Right atrium auricular region (tissue), 2 donors: Measurements from ENCODE around the gene WIPF1. TPM values are rescaled to one million over a fixed set of nuclear protein-coding genes. Genes with fewer than 3 reads are reported as not detected.

Source experiments
- DNase-seq: peaks from one replicate; pipeline ENCODE4 v3.0.0-alpha.2; 2019; ENCODE audit warnings: low spot score
- H3K27ac ChIP-seq, 2 donors: fragments of 200-600 bp; sonication (generic); 1 replicate in 1 of 2; 2 replicates in 1 of 2; pipeline ENCODE4 v1.5.1; 2016 to 2019
- H3K27me3 ChIP-seq, 2 donors: fragments of 200-600 bp; sonication (generic); one replicate each; pipeline versions ENCODE4 v1.5.1 to v1.6.0; 2017 to 2019
- H3K36me3 ChIP-seq: fragments of 200-600 bp; sonication (generic); one replicate; pipeline ENCODE4 v1.5.1; 2016
- H3K4me1 ChIP-seq, 2 donors: fragments of 200-600 bp; sonication (generic); one replicate each; pipeline versions ENCODE4 v1.5.1 to v1.6.0; 2017 to 2019
- H3K4me3 ChIP-seq, 2 donors: fragments of 200-600 bp; sonication (generic); 1 replicate in 1 of 2; 2 replicates in 1 of 2; pipeline ENCODE4 v1.5.1; 2017 to 2019; ENCODE audit warnings: mild to moderate bottlenecking in 1 of 2, moderate library complexity in 1 of 2
- H3K9me3 ChIP-seq, 2 donors: fragments of 200-600 bp; sonication (generic); one replicate each; pipeline ENCODE4 v1.5.1; 2019
- CTCF ChIP-seq, 2 donors: fragments of 200-600 bp; sonication (generic); IDR thresholded peaks; one replicate each; pipeline ENCODE4 v1.5.1; 2019; ENCODE audit warnings: antibody characterized with exemption in 2 of 2
- total RNA-seq, 2 donors: library from RNA; depleted of rRNA; stranded (reverse); fragments of >200 nt; gene quantifications; one replicate each; pipeline ENCODE4 v1.1.0, GENCODE V29; 2016

Gene WIPF1
- total RNA-seq, 2 donors from 2014 or later: 12.3 to 17.5 TPM

DNA sequence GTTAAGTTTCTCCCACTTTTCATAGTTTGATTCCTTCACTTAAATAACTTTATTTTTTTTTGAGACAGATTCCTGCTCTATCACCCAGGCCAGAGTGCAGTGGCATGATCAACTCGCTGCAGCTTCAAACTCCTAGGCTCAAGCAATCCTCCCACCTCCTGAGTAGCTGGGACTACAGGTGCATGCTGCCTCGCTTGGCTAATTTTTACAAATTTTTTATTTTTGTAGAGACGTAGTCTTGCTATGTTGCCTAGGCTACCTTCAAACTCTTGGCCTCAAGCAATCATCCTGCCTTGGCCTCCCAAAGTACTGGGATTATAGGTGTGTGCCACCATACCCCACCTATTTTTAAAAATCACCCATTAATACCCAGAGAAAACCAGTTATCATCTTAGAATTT is 14.2 kb upstream of the WIPF1 start:
- no peak for DNase-seq
- Histone ChIP-seq H3K4me1 (peaks cover 0 to 44% of the 10 kb centered on the region in 2 donors), H3K9me3 (no peaks in the 10 kb centered on the region), H3K4me3 (no peak overlapping the region), H3K27ac (no peak overlapping the region), H3K27me3 (no peaks in the 10 kb centered on the region), H3K36me3 (no peaks in the 10 kb centered on the region)
- TF ChIP-seq CTCF (IDR thresholded peaks at IDR 0.05): no peak

DNA sequence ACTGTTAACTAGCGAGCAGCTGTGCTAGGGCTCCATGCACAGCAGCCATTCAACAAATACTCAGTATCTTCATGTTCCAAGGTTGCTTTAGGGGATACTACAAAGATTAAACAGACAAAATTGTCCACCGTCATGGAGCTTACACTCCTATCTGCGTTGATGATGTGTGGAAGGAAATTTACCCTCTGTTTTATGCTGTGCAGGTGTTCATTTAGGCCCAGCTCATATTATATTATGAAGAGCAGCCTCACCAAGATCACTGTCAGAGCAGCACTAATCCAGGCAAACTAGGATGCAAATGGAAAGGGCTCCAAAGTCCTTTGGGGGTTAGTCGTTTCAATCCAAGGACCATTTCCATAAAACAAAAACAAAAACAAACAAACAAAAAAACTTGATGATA is 13.4 kb upstream of the WIPF1 start:
- no peak overlapping the region for H3K4me3 ChIP-seq
- TF ChIP-seq CTCF (IDR thresholded peaks at IDR 0.05): no peak
- H3K27me3 ChIP-seq: no peaks in the 10 kb centered on the region
- no peaks in the 10 kb centered on the region for H3K9me3 ChIP-seq
- DNase-seq: no peak
- H3K4me1 ChIP-seq: peaks cover 0 to 45% of the 10 kb centered on the region in 2 donors
- H3K36me3 ChIP-seq: no peaks in the 10 kb centered on the region
- no peak overlapping the region for H3K27ac ChIP-seq

DNA sequence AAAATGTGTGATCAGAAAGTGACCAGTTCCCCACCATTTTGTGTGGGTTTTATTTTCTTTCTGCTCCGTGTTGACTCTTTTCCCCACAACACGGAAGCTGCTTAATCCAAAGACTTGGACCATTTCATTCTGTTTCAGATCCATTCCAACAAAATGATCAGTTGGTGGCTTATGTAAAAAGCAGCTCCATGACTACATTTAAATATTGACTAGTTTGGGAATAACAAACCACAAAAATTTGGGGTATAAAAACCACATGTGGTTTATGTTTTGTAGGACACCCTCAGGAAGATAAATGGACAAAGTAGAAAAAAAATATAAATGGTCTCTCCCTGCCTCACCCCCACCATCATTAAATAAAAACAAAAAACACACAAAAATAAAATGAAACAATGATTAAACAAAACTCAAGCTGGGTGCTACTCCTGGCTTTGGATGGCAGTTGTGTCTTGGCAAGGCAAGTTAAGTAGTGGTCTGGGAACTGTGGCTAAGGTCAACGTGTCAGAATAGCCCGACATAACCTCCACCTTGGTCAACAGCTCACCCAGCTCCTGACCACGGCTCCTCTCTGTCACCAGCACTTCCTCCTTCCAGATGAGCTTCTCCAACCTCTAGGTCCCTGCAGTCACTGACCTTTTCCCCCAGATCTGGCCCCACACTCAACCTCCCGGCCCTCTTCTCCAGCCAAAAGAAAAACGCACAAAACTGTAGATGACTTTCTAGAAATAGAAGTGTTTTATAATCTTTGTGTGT is 12.8 kb upstream of the WIPF1 start:
- TF ChIP-seq CTCF (IDR thresholded peaks at IDR 0.05): no peak
- peak overlapping the region in 1 of 2 donors; percentile 10 for H3K27ac ChIP-seq
- DNase-seq: no peak

GRCh38 chr2:174609261-174609660 is 11.7 kb upstream of the WIPF1 start:
- Histone ChIP-seq H3K27me3 (no peaks in the 10 kb centered on the region), H3K9me3 (no peaks in the 10 kb centered on the region), H3K4me3 (no peak overlapping the region), H3K4me1 (peaks cover 0 to 30% of the 10 kb centered on the region in 2 donors), H3K27ac (peak overlapping the region in 1 of 2 donors; percentile 10), H3K36me3 (no peaks in the 10 kb centered on the region)
- TF ChIP-seq CTCF (IDR thresholded peaks at IDR 0.05): no peak
- DNase-seq: no peak

More for the DNA sequence above, 12.8 kb upstream of the WIPF1 start:
- Histone ChIP-seq H3K27me3 (no peaks in the 10 kb centered on the region), H3K4me1 (peaks cover 0 to 41% of the 10 kb centered on the region in 2 donors), H3K9me3 (no peaks in the 10 kb centered on the region), H3K4me3 (no peak overlapping the region), H3K36me3 (no peaks in the 10 kb centered on the region)

DNA sequence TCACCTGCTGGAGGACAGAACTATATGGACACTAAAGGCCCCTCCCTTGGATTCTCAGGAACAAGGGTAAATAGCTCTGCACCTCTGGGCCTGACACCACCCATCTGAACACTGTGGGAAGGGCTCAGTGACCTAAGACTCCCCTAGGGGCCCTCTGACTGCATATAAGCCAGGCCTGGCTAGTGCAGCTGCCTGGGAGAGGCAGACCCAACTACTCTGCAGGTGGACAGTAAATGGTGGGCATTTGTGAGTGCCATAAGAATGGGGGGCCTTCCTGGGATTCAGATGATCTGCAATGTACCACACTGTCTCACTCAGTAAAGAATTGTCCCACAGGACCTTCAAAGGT is 11.2 kb upstream of the WIPF1 start:
- no peak overlapping the region for H3K4me3 ChIP-seq
- H3K27ac ChIP-seq: no peak overlapping the region
- TF ChIP-seq CTCF (IDR thresholded peaks at IDR 0.05): no peak
- no peak for DNase-seq
- no peaks in the 10 kb centered on the region for H3K27me3 ChIP-seq
- H3K4me1 ChIP-seq: peaks cover 0 to 28% of the 10 kb centered on the region in 2 donors
- no peaks in the 10 kb centered on the region for H3K9me3 ChIP-seq
- H3K36me3 ChIP-seq: no peaks in the 10 kb centered on the region
